HepG2 (cell line): ENCODE measurements around the gene PLCD4. TPM values are rescaled to one million over a fixed set of nuclear protein-coding genes. Genes with fewer than 3 reads are reported as not detected.

ENCODE experiments used
- ATAC-seq: fragments of 200-7000 bp; cut with Tn5 transposase; 3 replicates; pipeline ENCODE4 v1.9.1; 2020; ENCODE audit warnings: mild to moderate bottlenecking, moderate library complexity
- BruUV-seq: library from RNA; stranded (reverse); fragments of 400-500 nt; replicated peaks from 2 replicates; lab custom pipeline; 2021; lab: Mats Ljungman, UMichigan
- CTCF ChIA-PET: fragments of 300-600 bp; formaldehyde crosslinking; extraction: SDS; loops from one replicate; lab custom pipeline; 2021; ENCODE audit warnings: low total read pairs, inconsistent platforms, low intra/inter-chr PET ratio; lab: Yijun Ruan, JAX
- POLR2A ChIA-PET: fragments of 350-600 bp; sonication (Branson Sonifier 250); formaldehyde crosslinking; loops from one replicate; lab custom pipeline; 2020; ENCODE audit warnings: antibody characterized with exemption, inconsistent platforms; lab: Yijun Ruan, JAX
- DNase-seq: peaks from one replicate; pipeline ENCODE4 v3.0.0-alpha.2; 2015; ENCODE audit warnings: low spot score
- FAIRE-seq: peaks from 3 replicates; lab custom pipeline; 2011; peaks lifted over from hg19 to GRCh38; lab: Jason Lieb, UNC
- H2AFZ ChIP-seq: one replicate; pipeline ENCODE4 v1.6.1; 2011; ENCODE audit warnings: low read length, inconsistent platforms
- H3K27ac ChIP-seq: fragments of 300-600 bp; 3 replicates; pipeline ENCODE4 v1.8.0; 2011; ENCODE audit warnings: mixed run types, mild to moderate bottlenecking, mixed read lengths, low read length, inconsistent platforms; ENCODE audit not compliant: insufficient read depth; ENCODE audit errors: extremely low read length
- H3K27me3 ChIP-seq, 2 experiments: fragments of 200-600 bp in 1 of 2; 2 replicates in 1 of 2; 3 replicates in 1 of 2; pipeline versions ENCODE4 v1.6.0 to v1.8.0; 2011; ENCODE audit warnings: low read length in 2 of 2, mild to moderate bottlenecking in 2 of 2, moderate library complexity in 2 of 2, inconsistent platforms in 1 of 2; ENCODE audit not compliant: insufficient read depth in 2 of 2, control insufficient read depth in 1 of 2
- H3K36me3 ChIP-seq, 2 experiments: fragments of 200-600 bp in 1 of 2; replicated peaks in 1 of 2; 2 replicates in 1 of 2; 3 replicates in 1 of 2; pipeline versions ENCODE4 v1.5.1 to v1.8.0; 2011; ENCODE audit warnings: low read length in 2 of 2, inconsistent platforms in 1 of 2; ENCODE audit not compliant: insufficient read depth in 2 of 2, control insufficient read depth in 1 of 2
- H3K4me1 ChIP-seq: 2 replicates; pipeline ENCODE4 v1.5.1; 2012; ENCODE audit warnings: low read length, inconsistent platforms; ENCODE audit not compliant: insufficient read depth
- H3K4me2 ChIP-seq: 2 replicates; pipeline ENCODE4 v1.6.0; 2011; ENCODE audit warnings: low read depth, low read length, inconsistent platforms
- H3K4me3 ChIP-seq, 3 experiments: fragments of 200-600 bp in 1 of 3; sonication (generic), shearing (Covaris generic) in 1 of 3; replicated peaks in 1 of 3; 2 replicates each; pipeline ENCODE4 v1.5.1; 2011 to 2016; ENCODE audit warnings: low read length in 3 of 3, inconsistent platforms in 2 of 3, low read depth in 2 of 3, mild to moderate bottlenecking in 2 of 3, control low read depth in 1 of 3, mixed read lengths in 1 of 3; ENCODE audit not compliant: insufficient read depth in 1 of 3
- H3K79me2 ChIP-seq: one replicate; pipeline ENCODE4 v1.6.1; 2011; ENCODE audit warnings: low read length, inconsistent platforms; ENCODE audit not compliant: insufficient read depth
- H3K9ac ChIP-seq: 2 replicates; pipeline ENCODE4 v1.6.0; 2011; ENCODE audit warnings: mild to moderate bottlenecking, low read depth, low read length, inconsistent platforms; ENCODE audit not compliant: insufficient read depth
- H3K9me3 ChIP-seq: 2 replicates; pipeline ENCODE4 v1.5.1; 2012; ENCODE audit warnings: mild to moderate bottlenecking, low read length
- H4K20me1 ChIP-seq: 2 replicates; pipeline ENCODE4 v1.6.0; 2011; ENCODE audit warnings: inconsistent platforms, mild to moderate bottlenecking, low read length, moderate library complexity; ENCODE audit not compliant: insufficient read depth
- CBX2 ChIP-seq, 2 experiments: fragments of 200-600 bp in 1 of 2; sonication (generic); formaldehyde crosslinking in 1 of 2; IDR thresholded peaks; 2 replicates each; pipeline versions ENCODE4 v1.7.0 to v1.8.1; 2018 to 2022; ENCODE audit warnings: low read depth in 2 of 2, low read length in 1 of 2, mild to moderate bottlenecking in 1 of 2, missing genetic modification reagents in 1 of 2
- ETV6 ChIP-seq: sonication (generic); formaldehyde crosslinking; conservative IDR thresholded peaks from 2 replicates; pipeline ENCODE4 v1.4.0; 2020; ENCODE audit warnings: missing genetic modification reagents
- FIP1L1 ChIP-seq: fragments of 200-400 bp; formaldehyde crosslinking; IDR thresholded peaks from 2 replicates; pipeline ENCODE4 v1.6.1; 2018; ENCODE audit warnings: low read depth, mild to moderate bottlenecking, low read length, moderate library complexity, borderline replicate concordance; ENCODE audit not compliant: insufficient read depth
- JUND ChIP-seq: sonication (generic); formaldehyde crosslinking; IDR thresholded peaks from 2 replicates; pipeline ENCODE4 v1.8.0; 2022; ENCODE audit warnings: mild to moderate bottlenecking, missing genetic modification reagents
- KAT8 ChIP-seq: IDR thresholded peaks from 2 replicates; pipeline ENCODE4 v1.6.1; 2016; ENCODE audit warnings: missing genetic modification reagents, missing compliant biosample characterization
- MED13 ChIP-seq: sonication (generic); formaldehyde crosslinking; IDR thresholded peaks from 2 replicates; pipeline ENCODE4 v1.5.0; 2020; ENCODE audit warnings: missing genetic modification reagents
- NBN ChIP-seq: fragments of 450-650 bp; conservative IDR thresholded peaks from 2 replicates; pipeline ENCODE4 v1.6.1; 2017
- ZFY ChIP-seq: sonication (generic); formaldehyde crosslinking; IDR thresholded peaks from 2 replicates; pipeline ENCODE4 v1.4.0; 2020; ENCODE audit warnings: missing genetic modification reagents
- WGBS: methylation state at CpG from one replicate; pipeline ENCODE4 v1.1.6; 2017; ENCODE audit warnings: low lambda C conversion rate; 5-methylcytosine and 5-hydroxymethylcytosine counted together
- in situ Hi-C: cut with HindIII; loops from 2 replicates; pipeline ENCODE4 v1.10.0; 2017; ENCODE audit warnings: low pct_unique_long_range_greater_than_20kb; ENCODE audit not compliant: extremely low pct_ligation_motif_present
- intact Hi-C: fragments of 100-400 bp; cut with micrococcal nuclease; formaldehyde crosslinking; loops from one replicate; pipeline ENCODE4 v1.10.0; 2022; ENCODE audit not compliant: unreplicated experiment
- polyA plus RNA-seq, 8 experiments: library from polyadenylated mRNA; depleted of rRNA in 3 of 8; stranded (reverse) in 7 of 8; unstranded in 1 of 8; fragments of >200 nt; fragmentation: Illumina TruSeq in 4 of 8; extraction: Trizol in 4 of 8; gene quantifications; 2 replicates each; pipeline versions ENCODE4 v1.2.1 to v1.2.3, GENCODE V29; 2011 to 2016; ENCODE audit warnings: low read depth in 4 of 8, missing spikeins in 1 of 8, mixed read lengths in 1 of 8; ENCODE audit not compliant: insufficient read depth in 1 of 8
- total RNA-seq, 5 experiments: library from RNA; depleted of rRNA; stranded (reverse); fragments of >200 nt; fragmentation: Illumina TruSeq; extraction: Trizol; gene quantifications; 2 replicates each; pipeline ENCODE4 v1.2.3, GENCODE V29; 2016; ENCODE audit warnings: low read depth in 1 of 5
- TF ChIP-seq, protein P1 (sequence below): sonication (generic); formaldehyde crosslinking; IDR thresholded peaks from 2 replicates; pipeline ENCODE4 v1.4.0; 2020; ENCODE audit warnings: mild to moderate bottlenecking, low read depth, missing genetic modification reagents
- TF ChIP-seq, protein P2 (sequence below): sonication (generic); IDR thresholded peaks from 2 replicates; pipeline ENCODE4 v1.6.1; 2016; ENCODE audit warnings: low read depth, borderline replicate concordance

PLCD4 gene
- total and polyA plus RNA-seq, 2 of the 13 experiments (the other 11 are each of a cell fraction or from before 2014, with no cell fraction given), result 0.26 TPM; not detected in 1

DNA sequence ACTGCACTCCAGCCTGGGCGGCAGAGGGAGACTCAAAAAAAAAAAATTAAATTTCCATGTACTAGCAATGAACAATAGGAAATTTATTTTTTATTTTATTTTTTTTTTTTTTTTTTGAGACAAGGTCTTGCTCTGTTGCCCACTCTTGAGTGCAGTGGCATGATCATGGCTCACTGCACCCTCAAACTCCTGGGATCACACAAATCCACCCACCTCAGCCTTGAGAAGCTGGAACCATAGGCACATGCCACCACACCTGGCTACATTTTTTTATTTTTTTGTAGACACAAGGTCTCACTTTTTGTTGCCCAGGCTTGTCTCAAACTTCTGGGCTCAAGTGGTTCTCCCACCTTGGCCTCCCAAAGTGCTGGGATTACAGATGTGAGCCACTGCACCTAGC is 22.2 kb upstream of the PLCD4 start:
- no peak overlapping the region for H3K4me2 ChIP-seq
- FAIRE-seq (no peak), ATAC-seq (no peak), DNase-seq (no peak)
- TF ChIP-seq JUND (no peak), ETV6 (CRISPR knock-in tag) (no peak), NBN (no peak), FIP1L1 (no peak), ZFY (no peak), KAT8 (CRISPR knock-in tag) (no peak), MED13 (CRISPR knock-in tag) (no peak), CBX2 (IDR thresholded peaks at IDR 0.05; ENCODE audit: low read depth, low read length) (no peak), CBX2 (CRISPR knock-in tag; IDR thresholded peaks at IDR 0.05; ENCODE audit: low read depth) (no peak)
- TF ChIP-seq, protein P1, sequence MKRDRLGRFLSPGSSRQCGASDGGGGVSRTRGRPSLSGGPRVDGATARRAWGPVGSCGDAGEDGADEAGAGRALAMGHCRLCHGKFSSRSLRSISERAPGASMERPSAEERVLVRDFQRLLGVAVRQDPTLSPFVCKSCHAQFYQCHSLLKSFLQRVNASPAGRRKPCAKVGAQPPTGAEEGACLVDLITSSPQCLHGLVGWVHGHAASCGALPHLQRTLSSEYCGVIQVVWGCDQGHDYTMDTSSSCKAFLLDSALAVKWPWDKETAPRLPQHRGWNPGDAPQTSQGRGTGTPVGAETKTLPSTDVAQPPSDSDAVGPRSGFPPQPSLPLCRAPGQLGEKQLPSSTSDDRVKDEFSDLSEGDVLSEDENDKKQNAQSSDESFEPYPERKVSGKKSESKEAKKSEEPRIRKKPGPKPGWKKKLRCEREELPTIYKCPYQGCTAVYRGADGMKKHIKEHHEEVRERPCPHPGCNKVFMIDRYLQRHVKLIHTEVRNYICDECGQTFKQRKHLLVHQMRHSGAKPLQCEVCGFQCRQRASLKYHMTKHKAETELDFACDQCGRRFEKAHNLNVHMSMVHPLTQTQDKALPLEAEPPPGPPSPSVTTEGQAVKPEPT (CRISPR knock-in tag), result no peak
- TF ChIP-seq, protein P2, sequence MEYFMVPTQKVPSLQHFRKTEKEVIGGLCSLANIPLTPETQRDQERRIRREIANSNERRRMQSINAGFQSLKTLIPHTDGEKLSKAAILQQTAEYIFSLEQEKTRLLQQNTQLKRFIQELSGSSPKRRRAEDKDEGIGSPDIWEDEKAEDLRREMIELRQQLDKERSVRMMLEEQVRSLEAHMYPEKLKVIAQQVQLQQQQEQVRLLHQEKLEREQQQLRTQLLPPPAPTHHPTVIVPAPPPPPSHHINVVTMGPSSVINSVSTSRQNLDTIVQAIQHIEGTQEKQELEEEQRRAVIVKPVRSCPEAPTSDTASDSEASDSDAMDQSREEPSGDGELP, result no peak
- H2AFZ ChIP-seq, result no peak overlapping the region
- ChIA-PET CTCF (no interaction called here), POLR2A (no interaction called here)
- peaks cover 29 to 85% of the 10 kb centered on the region in 2 experiments for H3K36me3 ChIP-seq
- H3K79me2 ChIP-seq, result peaks cover 2% of the 10 kb centered on the region
- in situ Hi-C loops (no loop called here), intact Hi-C loops (no loop called here)
- 100% methylated on average over 1 of the region's 1 CpG for WGBS
- no peaks in the 10 kb centered on the region for H3K9me3 ChIP-seq
- BruUV-seq, result no TSS peak
- H3K27ac ChIP-seq, result no peak overlapping the region
- H3K4me1 ChIP-seq, result no peaks in the 10 kb centered on the region
- H3K27me3 ChIP-seq, result no peaks in the 10 kb centered on the region
- H4K20me1 ChIP-seq, result no peaks in the 10 kb centered on the region
- no peak overlapping the region for H3K4me3 ChIP-seq
- no peak overlapping the region for H3K9ac ChIP-seq
